CD4-positive, alpha-beta T cell treated with Interferon alpha-2 for 1 hour (primary cell): ENCODE data around the gene DLX1.

ENCODE experiments used
- DNase-seq, 2 donors: peaks; one replicate each; pipeline ENCODE4 v3.0.0-alpha.2; 2020 to 2022

Gene DLX1

DNA sequence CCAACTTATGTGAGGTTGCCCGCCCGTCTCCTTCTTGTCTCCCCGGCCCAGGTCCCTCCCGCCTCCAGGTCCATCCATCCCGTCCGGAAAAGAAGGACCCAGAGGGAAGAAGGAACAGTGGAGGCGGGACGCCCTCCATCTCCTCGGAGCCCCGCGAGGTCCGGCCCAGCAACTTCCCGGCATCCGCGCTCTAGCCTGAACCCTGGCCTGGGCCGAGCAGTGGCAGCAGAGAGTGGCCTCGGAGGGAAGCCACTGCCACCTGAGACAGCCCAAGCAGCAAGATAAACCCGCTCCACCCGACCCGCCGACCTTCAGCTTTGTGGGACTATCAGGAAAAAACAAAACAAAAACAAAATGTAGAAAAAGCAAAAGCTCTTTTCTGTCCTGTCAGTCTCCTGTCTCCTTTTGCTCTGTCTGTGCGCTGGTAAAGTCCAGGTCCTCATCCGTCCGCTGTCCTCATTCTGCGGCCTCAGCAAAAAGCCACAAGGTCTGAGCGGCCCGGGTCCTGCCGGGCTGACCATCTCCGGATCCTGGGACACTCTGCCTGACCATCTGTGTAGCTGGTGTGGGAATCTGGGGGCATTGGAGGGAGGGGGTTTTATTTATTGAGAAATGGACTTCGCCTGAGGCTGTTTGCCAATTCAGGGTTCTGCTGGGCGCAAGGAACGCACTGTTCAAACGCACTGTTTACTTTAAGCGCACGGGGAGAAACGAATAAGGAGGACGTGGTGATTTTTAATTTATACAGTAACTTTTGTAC is 3.1 kb downstream of the DLX1 start:
- DNase-seq = no peak

DNA sequence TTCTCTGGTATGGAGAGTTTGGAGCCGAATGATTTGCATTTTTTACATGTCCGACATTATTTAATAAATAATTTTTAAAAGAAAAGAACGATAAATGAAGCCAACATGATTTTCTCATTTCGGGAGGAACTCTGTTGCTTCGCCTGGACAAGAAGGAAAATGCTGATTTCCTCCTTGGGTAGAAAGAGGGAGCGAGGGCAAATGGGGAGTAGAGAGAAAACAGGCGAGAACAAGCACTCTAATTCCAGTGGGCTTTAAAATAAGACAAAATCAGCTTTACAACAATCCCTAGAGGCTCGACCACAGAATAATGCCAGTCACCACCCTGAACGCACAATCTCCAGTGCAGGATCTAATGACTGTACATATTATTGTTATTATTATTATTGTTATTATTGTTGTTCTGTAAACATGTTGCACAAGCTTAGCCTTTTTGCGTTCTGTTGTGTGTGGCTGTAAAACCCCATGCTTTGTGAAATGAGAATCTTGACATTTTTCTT is 3.7 kb downstream of the DLX1 start:
- no peak for DNase-seq

DNA sequence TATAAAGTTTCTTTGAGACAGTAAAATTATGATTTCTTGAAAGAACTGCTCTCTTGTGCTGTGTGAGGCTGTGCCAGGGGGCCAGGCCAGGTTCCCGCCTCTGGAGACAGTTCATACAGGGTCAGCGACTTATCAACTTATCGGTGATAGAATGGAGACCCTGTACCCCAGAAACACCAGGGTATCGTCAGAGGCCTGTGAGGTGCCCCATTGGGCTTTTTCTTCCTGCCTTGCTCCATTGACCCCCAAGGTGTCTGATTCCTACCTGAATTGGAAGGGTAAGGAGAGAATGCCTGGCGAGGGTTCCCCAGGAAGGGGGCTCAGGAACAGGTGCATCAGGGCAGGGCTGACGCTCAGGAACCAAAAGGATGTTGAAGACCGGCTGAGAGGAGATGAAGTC is 4.3 kb downstream of the DLX1 start:
- DNase-seq = no peak

GRCh38 chr2:172090044-172090961 is 5.0 kb downstream of the DLX1 start:
- DNase-seq = no peak

DNA sequence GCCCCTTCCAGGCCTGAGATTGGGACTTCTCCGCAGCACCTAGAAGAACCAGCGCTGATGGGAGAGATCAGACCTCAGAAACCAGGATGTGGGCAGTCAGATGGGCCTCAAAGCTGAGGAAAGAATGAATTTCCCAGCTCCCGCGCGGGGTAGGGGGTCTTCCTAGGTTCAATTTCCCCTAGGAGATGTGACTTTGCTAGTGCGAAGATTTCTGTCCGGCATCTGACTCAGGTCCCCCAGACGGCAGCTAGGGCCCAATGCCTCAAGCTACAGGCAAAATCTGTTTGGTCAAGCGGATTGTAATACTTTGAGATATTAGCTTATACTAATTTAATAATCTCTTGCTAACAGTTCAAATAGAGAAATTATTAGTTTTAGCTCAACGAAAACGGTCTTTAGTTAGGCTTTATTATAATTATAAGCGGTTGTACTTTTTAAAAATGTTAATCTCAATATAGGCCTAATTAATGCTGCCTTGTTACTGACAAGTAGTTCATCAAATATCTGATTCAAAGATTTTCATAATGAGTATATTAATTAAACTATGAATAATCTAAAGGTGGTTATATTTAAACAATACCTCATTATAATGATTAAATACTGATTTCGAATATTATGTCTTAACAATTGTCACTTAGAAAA is 5.8 kb downstream of the DLX1 start:
- DNase-seq = no peak

DNA sequence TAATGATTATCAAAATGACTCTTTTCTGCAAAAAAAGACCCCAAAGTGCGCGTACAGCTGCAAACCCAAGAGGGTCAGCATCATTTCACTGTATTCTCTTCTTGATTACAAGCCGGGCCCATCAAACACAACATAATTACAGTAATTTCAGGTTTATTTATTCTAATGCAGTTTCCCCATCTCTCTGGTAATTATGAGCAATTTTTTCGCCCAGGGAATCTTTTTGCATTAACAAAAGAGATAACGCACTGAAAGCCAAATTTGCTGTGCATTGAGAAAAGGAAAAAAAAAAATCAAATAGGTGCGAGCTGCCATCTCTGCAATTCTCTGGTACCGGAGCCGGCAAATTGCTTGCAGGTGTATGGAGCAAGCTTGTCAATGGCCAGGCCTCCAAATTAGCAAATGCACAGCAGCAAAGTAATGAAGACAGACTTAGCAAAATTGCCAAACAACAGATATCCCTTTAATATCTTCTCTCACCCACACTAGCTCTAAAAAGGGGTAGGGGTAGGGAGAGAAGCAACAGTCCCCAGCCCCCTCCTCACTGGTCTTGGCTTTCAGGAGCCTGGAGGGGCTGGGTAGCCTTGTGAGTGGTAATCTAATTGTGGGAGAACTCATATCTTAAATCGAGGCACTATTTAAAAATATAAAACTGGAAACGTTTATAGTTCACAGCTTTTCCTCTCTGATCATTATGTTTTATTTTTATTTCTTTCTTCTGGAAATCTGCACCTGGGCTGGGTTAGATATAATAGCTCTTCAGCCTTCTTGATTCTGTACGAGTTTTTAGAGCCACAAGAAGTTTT is 6.7 kb downstream of the DLX1 start:
- no peak for DNase-seq

- DNase-seq = no peak
Observed at GRCh38 chr2:172092716-172093415, 7.6 kb downstream of the DLX1 start.

- DNase-seq = no peak
Observed at GRCh38 chr2:172093416-172094293, 8.3 kb downstream of the DLX1 start.

GRCh38 chr2:172094294-172095145 is 9.2 kb downstream of the DLX1 start:
- DNase-seq = no peak

DNA sequence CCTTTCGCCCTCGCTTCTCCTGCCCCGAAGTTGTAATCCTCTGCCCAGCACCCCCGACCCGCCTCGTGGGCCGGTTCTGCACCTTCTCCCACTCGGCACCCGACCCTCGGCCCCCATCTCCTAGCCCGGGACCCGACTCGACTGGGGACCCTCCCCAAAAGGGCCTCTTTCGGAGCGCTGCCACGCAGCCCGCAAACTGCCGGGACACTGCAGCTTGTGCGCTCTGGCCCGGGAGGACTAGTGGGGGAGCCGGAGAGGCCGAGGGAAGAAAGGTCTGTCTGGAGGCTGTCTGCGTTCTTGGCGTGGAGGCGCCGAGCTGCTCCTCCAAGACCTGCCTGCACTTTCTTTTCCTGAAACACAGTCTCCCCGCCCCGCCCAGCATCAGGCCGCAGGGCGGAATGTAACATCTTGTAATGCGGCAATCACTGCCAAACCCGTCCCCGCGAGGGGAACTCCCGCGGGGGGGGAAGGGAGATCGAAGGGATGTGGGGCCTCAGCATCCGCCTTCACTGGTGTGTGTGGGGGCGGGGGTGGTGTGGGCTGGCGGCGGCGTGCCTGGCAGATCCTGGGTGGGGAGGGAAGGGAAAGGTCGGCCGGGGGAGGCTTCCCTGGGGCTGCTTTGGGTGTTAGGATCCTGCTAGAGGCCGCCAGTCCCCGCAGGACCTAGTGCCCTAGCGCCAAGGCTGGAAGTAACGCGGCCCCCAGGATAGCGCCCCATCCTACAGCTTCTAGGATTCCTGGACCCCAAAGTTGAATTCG is 10.0 kb downstream of the DLX1 start:
- peak; percentile 74 to 85 for DNase-seq

DNA sequence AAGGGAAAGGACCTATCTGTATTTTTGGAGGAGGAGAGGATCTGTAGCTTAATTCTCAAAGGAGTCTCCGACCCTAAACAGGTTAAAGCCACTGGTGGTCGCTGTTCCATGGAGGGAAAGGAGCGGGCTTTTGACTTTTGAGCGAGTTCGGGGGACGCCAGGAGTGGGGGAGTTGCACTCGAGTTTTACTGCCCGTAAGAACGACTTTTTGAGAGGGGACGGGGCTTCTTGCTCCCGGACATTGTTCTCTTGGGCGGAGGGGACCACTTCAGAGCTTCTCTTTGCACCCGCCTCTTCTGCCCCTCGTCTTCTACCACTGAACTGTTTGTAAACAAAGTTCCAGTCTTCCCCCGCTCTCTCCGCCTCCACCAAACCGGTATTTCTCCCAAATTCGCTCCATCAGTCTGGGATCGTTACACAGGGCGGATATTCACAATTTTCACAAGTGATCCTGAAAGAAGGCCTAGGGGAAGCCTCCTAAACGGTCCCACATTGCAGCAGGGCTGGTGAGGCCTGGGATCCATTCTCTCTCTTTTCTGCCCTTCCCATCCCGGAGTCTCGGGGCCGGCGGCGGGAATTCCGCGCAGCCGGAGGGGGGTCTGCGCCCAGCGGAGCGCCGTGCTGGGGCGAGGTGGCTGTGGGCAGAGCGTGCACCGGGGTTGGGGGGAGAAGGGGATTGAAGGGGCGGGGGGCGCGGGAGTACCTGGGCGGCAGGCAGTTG is 10.8 kb downstream of the DLX1 start:
- no peak for DNase-seq

- no peak for DNase-seq
Observed at GRCh38 chr2:172096626-172097547, 11.6 kb downstream of the DLX1 start.

DNA sequence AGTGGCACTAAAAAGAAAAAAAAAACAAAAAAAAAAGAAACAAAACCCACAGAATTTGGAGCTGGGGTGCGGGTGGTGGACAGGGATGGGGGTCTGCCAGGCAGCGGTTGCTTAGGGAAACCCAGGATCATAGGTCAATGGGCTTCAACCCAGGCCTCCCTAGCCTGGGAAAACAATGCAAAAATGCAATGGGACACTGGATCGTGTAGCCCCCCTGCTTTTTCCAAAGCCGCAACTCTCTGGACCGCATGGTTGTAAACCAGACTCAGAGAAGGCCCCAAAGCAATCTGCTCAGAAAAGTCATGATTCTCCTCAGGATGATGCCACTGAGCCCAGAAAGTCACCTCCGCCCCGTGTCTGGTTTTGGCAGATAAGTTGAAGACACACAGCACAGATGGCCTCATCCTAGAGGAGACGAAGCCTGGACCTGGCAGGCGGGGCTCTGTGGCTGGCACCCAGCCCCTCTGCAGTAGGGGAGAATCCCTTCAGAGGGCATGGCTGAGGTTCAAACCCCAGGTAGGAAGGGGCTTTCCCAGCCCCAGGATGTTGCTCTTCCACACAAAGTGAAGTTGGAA is 12.3 kb downstream of the DLX1 start:
- DNase-seq = no peak

DNA sequence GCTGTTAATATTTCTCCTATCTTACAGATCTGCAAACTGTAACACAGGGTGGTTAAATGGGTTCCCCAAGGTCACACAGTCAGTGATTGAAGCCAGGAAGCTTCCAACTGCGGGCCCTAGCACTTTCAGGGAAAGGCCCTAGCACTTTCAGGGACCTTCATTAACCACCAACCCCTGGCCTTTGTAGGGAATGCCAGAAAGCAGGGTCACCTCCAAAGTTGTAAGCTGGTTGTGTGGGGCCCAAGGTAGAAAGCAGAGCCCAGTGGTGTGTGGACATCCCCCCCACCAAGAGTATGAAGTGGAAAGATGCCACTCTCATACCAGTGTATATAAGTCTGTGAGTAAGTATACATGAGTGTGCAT is 13.0 kb downstream of the DLX1 start:
- DNase-seq = no peak

GRCh38 chr2:172098650-172099471 is 13.6 kb downstream of the DLX1 start:
- DNase-seq = no peak
